Adrenal gland (tissue), 12 donors: ENCODE measurements around the gene GDF2. TPM values are rescaled to one million over a fixed set of nuclear protein-coding genes. Genes with fewer than 3 reads are reported as not detected.

Experiments used
- DNase-seq, 7 donors: peaks; one replicate each; pipeline ENCODE4 v3.0.0-alpha.2; 2019 to 2020
- H3K27ac ChIP-seq, 5 donors: fragments of 200-600 bp; sonication (generic) in 4 of 5; 1 replicate in 3 of 5; 2 replicates in 2 of 5; pipeline versions ENCODE4 v1.5.1 to v1.8.0; 2016 to 2020; ENCODE audit warnings: mild to moderate bottlenecking in 1 of 5
- H3K27me3 ChIP-seq: fragments of 200-600 bp; 2 replicates; pipeline ENCODE4 v1.8.0; 2021
- H3K36me3 ChIP-seq, 2 donors: fragments of 200-600 bp; replicated peaks in 1 of 2; 1 replicate in 1 of 2; 2 replicates in 1 of 2; pipeline versions ENCODE4 v1.5.1 to v1.8.0; 2018 to 2022
- H3K4me1 ChIP-seq, 2 donors: fragments of 200-600 bp; replicated peaks in 1 of 2; 1 replicate in 1 of 2; 2 replicates in 1 of 2; pipeline versions ENCODE4 v1.5.1 to v1.8.0; 2018 to 2021
- H3K4me3 ChIP-seq, 4 donors: fragments of 200-600 bp; sonication (generic) in 3 of 4; one replicate each; pipeline ENCODE4 v1.5.1; 2016 to 2018
- H3K9me3 ChIP-seq, 3 donors: fragments of 200-600 bp; sonication (generic) in 1 of 3; replicated peaks in 1 of 3; 1 replicate in 2 of 3; 2 replicates in 1 of 3; pipeline versions ENCODE4 v1.5.1 to v1.8.0; 2016 to 2021
- POLR2A ChIP-seq, 2 donors: fragments of 450-650 bp; IDR thresholded peaks; one replicate each; pipeline ENCODE4 v1.6.1; 2017; ENCODE audit warnings: antibody characterized with exemption in 2 of 2, mild to moderate bottlenecking in 2 of 2, moderate library complexity in 1 of 2
- WGBS, 4 donors: extraction: QIAGEN DNeasy Blood & Tissue Kit in 2 of 4; methylation state at CpG; one replicate each; pipeline versions ENCODE4 v1.1.5 to v1.1.7; 2013 to 2017; 5-methylcytosine and 5-hydroxymethylcytosine counted together
- intact Hi-C, 2 donors: fragments of 100-400 bp; cut with DNase I; formaldehyde crosslinking; loops; one replicate each; pipeline versions ENCODE4 v1.14.1 to v1.15.0; 2022 to 2023
- polyA plus RNA-seq, 3 donors: library from polyadenylated mRNA; stranded (reverse); fragments of 200-250 nt in 2 of 3; fragments of 350-450 nt in 1 of 3; fragmentation: Illumina TruSeq in 1 of 3; extraction: RNeasy Lipid Tissue Mini Kit (QIAGEN cat#74804) in 1 of 3; gene quantifications; one replicate each; pipeline ENCODE4 v1.2.3, GENCODE V29; 2013 to 2014
- total RNA-seq, 9 donors: library from RNA; depleted of rRNA in 4 of 9; stranded (reverse); fragments of >200 nt in 4 of 9; fragments of 120-200 nt in 1 of 9; fragmentation: NEBNext Ultra II Directional in 1 of 9; extraction: Animal tissue kit (Norgen Biotek cat#: 25700) in 1 of 9; gene quantifications; one replicate each; pipeline versions ENCODE4 v1.1.0 to v1.2.4, GENCODE V29; 2013 to 2023
- TF ChIP-seq, protein P1 (sequence below), 6 experiments: fragments of 450-650 bp in 4 of 6; fragments of 200-600 bp in 2 of 6; sonication (generic) in 1 of 6; IDR thresholded peaks; 1 replicate in 5 of 6; 2 replicates in 1 of 6; pipeline versions ENCODE4 v1.5.1 to v1.8.0; 2016 to 2021; ENCODE audit warnings: antibody characterized with exemption in 6 of 6, mild to moderate bottlenecking in 2 of 6, moderate library complexity in 1 of 6
- donor health status: healthy with polysubstance abuse.
- donor health status: Bipolar disorder and iron deficiency.
- donor health status: DM: yes; HTN: yes; CAD: no.
- donor health status: DM: no; HTN: no; CAD: no.
- donor health status: DM: no; HTN: no; CAD: no.
- donor health status: DM: yes; HTN: yes; CAD: no.

Gene GDF2
- total and polyA plus RNA-seq, 12 donors = 0.11 TPM; not detected in 11

DNA sequence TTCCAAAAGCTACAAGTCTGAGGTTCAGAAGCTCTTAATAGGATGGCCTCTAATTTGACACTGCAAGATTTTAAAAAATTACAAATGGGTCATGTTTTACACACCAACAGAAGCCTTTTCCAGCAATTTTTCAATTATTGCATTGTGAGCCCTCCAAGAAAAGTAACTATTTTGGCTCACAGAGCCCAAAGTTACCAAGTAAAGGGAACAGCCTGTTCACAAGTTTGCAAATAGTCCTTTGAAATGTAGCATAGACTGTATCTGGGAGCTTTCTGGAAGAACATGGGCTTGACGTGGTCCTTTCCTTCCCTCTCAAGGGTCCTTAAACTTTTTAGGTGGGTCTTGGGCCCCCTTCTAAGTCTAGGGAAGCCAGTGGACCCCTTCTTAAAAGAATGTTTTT, 23.5 kb upstream of the GDF2 start:
- no peaks in the 10 kb centered on the region for H3K36me3 ChIP-seq
- peaks cover 15% of the 10 kb centered on the region for H3K27me3 ChIP-seq
- TF ChIP-seq, protein P1, sequence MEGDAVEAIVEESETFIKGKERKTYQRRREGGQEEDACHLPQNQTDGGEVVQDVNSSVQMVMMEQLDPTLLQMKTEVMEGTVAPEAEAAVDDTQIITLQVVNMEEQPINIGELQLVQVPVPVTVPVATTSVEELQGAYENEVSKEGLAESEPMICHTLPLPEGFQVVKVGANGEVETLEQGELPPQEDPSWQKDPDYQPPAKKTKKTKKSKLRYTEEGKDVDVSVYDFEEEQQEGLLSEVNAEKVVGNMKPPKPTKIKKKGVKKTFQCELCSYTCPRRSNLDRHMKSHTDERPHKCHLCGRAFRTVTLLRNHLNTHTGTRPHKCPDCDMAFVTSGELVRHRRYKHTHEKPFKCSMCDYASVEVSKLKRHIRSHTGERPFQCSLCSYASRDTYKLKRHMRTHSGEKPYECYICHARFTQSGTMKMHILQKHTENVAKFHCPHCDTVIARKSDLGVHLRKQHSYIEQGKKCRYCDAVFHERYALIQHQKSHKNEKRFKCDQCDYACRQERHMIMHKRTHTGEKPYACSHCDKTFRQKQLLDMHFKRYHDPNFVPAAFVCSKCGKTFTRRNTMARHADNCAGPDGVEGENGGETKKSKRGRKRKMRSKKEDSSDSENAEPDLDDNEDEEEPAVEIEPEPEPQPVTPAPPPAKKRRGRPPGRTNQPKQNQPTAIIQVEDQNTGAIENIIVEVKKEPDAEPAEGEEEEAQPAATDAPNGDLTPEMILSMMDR (IDR thresholded peaks at IDR 0.05) = no peak
- H3K4me1 ChIP-seq = peaks cover 3 to 9% of the 10 kb centered on the region in 2 donors
- H3K4me3 ChIP-seq = no peak overlapping the region
- 71 to 88% (median 84%) methylated on average over 1 of the region's 1 CpG for WGBS, 4 donors
- DNase-seq = no peak
- intact Hi-C loops = no loop called here
- no peaks in the 10 kb centered on the region for H3K9me3 ChIP-seq
- H3K27ac ChIP-seq = no peak overlapping the region

DNA sequence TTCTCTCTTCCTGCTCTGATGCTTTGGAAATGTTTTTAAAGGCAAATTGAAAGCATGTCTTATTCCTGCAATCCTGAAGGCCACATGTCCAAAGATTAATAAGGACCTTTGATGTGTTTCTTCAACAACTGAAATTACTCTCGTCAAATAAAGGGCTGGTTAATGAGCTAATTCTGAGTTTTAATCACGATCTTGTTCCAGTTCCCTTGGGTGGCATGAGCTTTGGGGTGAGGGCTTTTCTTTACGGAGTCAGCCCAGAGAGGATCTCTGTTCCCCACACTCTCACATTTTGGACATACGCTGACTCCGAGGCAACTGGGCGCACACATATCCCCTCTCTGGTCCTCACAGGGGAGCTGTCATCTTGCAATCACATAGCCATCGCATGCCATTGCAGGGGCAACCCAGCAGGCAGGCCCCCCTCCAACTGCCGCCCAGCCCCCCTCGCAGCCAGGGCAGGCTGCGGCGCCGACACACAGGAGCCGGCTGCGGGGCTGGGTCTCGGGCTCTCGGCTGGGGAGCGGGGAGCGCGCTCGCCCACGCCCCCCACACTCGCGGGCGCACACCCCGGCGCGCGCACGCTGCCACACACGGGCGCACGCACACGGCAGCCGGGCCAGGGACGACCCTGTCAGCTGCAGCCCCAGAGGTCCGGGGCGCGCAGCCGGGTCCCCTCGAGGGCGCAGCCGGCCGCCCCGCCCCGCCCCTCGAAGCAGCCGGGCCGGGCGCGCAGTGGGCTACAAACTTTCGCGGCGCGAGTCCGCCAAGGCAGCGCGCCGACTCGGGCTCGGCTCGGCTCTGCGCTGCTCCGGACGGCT, 22.4 kb upstream of the GDF2 start, which contains the start of gene GDF10:
GDF10 (plus strand) TSS at position 587 of the 818 bp plus-strand sequence. CDS start 455 bp downstream, outside the sequence.
- H3K4me1 ChIP-seq = peaks cover 3 to 9% of the 10 kb centered on the region in 2 donors
- TF ChIP-seq, protein P1 (IDR thresholded peaks at IDR 0.05) = no peak
- TF ChIP-seq POLR2A (IDR thresholded peaks at IDR 0.05) = no peak
- H3K36me3 ChIP-seq = no peaks in the 10 kb centered on the region
- no peak for DNase-seq
- intact Hi-C loops = no loop called here
- H3K27me3 ChIP-seq = peaks cover 15% of the 10 kb centered on the region
- 5 to 30% (median 17%) methylated on average over 6 to 64 of the region's 64 CpGs for WGBS, 4 donors
- H3K27ac ChIP-seq = no peak within 1 kb of the TSS
- no peaks in the 10 kb centered on the region for H3K9me3 ChIP-seq
- peak within 1 kb of the TSS in 1 of 4 donors; percentile 54 for H3K4me3 ChIP-seq

DNA sequence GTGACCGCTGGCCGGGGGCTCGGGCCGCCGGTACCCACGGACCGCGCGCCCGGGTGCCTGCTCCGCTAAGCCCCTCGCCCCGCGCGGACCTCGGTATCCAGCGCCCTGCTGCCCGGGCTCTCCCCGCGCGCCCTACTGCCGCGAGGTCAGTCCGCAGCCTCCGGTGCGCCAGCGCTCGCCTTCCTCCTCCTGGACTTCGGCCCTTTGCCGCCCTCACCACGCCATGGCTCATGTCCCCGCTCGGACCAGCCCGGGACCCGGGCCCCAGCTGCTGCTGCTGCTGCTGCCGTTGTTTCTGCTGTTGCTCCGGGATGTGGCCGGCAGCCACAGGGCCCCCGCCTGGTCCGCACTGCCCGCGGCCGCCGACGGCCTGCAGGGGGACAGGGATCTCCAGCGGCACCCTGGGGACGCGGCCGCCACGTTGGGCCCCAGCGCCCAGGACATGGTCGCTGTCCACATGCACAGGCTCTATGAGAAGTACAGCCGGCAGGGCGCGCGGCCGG, 21.8 kb upstream of the GDF2 start:
- no peak overlapping the region for H3K27ac ChIP-seq
- H3K4me3 ChIP-seq = peak overlapping the region in 1 of 4 donors; percentile 54
- no peaks in the 10 kb centered on the region for H3K9me3 ChIP-seq
- no peaks in the 10 kb centered on the region for H3K36me3 ChIP-seq
- H3K4me1 ChIP-seq = peaks cover 3 to 9% of the 10 kb centered on the region in 2 donors
- intact Hi-C loops = no loop called here
- no peak for TF ChIP-seq POLR2A (IDR thresholded peaks at IDR 0.05)
- TF ChIP-seq, protein P1 (IDR thresholded peaks at IDR 0.05) = peak in 1 of 6 experiments; percentile 15
- H3K27me3 ChIP-seq = peaks cover 15% of the 10 kb centered on the region
- WGBS, 4 donors = 6 to 33% (median 13%) methylated on average over 5 to 57 of the region's 57 CpGs
- no peak for DNase-seq

DNA sequence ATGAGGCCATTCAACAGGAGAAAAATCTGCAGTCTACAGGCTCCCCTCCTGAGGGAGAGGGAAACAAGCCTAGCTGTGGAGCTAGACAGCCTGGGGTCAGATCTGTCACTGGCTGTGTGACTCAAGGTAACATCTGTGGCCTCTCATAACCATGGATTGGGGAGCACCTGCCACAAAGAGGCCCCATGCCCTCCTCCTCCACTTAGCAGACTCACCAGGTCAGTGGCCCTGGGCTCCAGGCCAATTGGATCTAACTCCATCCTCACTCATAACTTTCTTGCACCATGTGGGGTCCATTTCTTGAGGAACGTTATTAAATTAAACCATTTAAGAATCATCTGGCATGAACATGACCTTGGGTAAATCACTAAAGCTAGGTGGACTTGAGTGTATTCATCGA, 20.4 kb upstream of the GDF2 start:
- 37 to 67% (median 54%) methylated on average over 2 of the region's 2 CpGs for WGBS, 4 donors
- peaks cover 3 to 9% of the 10 kb centered on the region in 2 donors for H3K4me1 ChIP-seq
- H3K27ac ChIP-seq = no peak overlapping the region
- H3K36me3 ChIP-seq = no peaks in the 10 kb centered on the region
- intact Hi-C loops = no loop called here
- TF ChIP-seq POLR2A (IDR thresholded peaks at IDR 0.05) = no peak
- TF ChIP-seq, protein P1 (IDR thresholded peaks at IDR 0.05) = no peak
- DNase-seq = no peak
- no peaks in the 10 kb centered on the region for H3K9me3 ChIP-seq
- no peak overlapping the region for H3K4me3 ChIP-seq
- peaks cover 15% of the 10 kb centered on the region for H3K27me3 ChIP-seq
